Hematopoietic multipotent progenitor cell treated with erythropoietin and hydrocortisone succinate and interleukin-3 and kit ligand, for 6 days (in vitro differentiated cells): ENCODE results near the gene TCF3.
"Not testable (repeated sequence)": the region's sequence is repeated elsewhere in the genome, so short reads cannot be mapped to it uniquely, and the experiment has no call there.

ENCODE experiments used
- DNase-seq: peaks from one replicate; pipeline ENCODE4 v3.0.0-alpha.2; 2015

Gene TCF3

DNA sequence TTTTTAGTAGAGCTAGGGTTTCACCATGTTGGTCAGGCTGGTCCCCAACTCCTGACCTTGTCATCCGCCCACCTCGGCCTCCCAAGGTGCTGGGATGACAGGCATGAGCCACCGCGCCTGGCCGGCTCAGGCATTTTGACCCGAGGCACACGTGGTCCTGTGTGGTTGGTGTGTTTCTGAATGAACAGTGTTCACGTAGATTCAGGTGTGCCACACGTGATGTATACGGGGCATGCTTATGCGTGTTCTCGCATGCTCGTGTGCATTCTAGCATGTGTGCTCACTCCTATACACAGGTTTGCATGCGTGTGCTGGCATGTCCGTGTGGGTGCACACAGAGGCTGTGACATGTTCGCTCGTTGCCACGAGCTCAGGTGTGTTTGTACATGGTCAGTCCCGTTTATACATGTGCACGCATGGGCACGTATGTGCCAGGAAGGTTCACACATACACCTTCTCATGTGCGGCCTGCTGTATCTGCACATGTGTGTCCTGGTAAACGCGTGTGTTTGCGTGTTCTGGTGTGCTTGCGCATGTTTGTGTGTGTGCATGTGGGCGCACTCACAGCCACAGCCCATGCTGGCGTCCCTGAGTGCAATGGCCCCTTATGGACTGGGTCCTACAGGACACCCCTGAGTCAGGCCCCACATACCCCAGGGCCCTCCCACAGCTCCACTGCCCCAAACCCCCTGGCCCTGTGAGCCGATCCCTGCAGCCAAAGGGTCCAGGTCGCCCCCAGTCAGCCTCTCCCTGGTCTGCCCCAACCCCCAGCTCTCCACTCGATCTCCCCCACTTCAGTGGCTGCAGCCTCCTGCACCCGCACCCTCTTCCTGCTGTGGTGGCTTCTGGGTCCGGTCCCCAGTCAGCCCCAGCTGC lies 20.6 kb upstream of the TCF3 start:
- DNase-seq, result no peak

- peak; percentile 74 for DNase-seq
These were observed 19.8 kb upstream of the TCF3 start for GRCh38 chr19:1672038-1672768.

DNA sequence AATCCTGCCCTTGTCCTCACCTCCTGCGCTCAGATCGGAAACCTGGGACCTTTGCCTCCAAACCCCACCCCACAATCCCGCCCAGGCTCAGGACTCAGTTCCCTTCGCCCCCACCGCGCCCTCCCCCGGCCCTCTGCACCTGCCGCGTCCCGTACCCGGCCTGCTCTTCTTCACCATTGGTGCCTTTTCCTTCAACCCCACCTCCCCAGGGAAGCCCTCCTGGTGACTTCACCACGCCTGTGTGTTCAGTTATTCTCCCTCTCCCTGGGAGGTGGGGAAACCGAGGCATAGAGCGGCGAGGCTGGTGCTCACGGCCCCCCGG lies 19.3 kb upstream of the TCF3 start:
- DNase-seq, result no peak

DNA sequence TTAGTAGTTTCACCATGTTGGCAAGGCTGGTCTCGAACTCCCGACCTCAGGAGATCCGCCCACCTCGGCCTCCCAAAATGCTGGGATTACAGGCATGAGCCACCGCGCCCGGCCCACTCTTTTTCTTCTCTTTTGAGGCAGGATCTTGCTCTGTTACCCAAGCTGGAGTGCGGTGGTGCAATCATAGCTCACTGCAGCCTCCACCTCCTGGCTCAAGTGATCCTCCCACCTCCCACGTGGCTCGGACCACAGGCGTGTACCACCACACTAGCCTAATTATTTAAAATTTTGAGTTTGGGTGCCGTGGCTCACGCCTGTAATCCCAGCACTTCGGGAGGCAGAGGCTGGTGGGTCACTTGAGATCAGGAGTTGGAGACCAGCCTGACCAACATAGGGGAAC lies 18.3 kb upstream of the TCF3 start:
- not testable (repeated sequence) for DNase-seq

GRCh38 chr19:1668486-1669270 lies 16.3 kb upstream of the TCF3 start:
- DNase-seq, result peak; percentile 62

GRCh38 chr19:1668048-1668485 lies 15.7 kb upstream of the TCF3 start:
- no peak for DNase-seq

- no peak for DNase-seq
These were observed 13.2 kb upstream of the TCF3 start for GRCh38 chr19:1665565-1666047.

DNA sequence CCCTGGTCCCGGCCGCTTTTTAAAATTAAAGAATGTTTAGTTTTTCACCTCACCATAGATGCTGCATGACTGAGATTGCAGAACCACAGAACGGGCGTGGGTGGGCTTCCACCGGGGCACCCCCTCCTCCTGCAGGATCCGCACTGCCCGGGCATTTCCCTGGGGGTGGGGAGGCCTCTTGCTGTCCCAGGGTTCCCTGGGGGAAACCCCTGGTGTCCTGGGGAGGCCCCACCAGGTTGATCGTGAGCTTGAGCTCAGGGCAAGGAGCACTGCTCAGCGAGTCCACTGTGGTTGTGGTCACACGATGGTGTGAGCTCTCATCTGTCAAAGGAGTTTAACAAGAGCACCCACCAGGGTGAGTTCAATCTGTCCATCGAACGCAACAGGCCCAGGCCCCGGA lies 11.4 kb upstream of the TCF3 start:
- DNase-seq, result no peak

GRCh38 chr19:1663227-1663626 lies 10.8 kb upstream of the TCF3 start:
- DNase-seq, result not testable (repeated sequence)

- no peak for DNase-seq
These were observed 9.6 kb upstream of the TCF3 start for GRCh38 chr19:1661995-1662394.

DNA sequence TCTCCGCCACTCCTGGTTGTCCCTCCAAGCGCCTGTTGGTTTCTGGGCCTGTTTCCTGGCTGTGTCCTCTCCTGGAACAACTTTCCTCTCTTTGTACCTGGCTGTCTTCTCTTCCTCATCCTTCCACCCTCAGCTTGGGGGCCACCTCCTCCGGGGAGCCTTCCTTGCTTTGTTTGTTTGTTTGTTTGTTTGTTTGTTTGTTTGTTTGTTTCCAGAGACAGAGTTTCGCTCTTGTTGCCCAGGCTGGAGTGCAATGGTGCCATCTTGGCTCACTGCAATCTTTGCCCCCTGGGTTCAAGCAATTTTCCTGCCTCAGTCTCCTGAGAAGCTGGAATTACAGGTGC lies 6.6 kb upstream of the TCF3 start:
- no peak for DNase-seq

- no peak for DNase-seq
These were observed 6.0 kb upstream of the TCF3 start for GRCh38 chr19:1658150-1659083.

DNA sequence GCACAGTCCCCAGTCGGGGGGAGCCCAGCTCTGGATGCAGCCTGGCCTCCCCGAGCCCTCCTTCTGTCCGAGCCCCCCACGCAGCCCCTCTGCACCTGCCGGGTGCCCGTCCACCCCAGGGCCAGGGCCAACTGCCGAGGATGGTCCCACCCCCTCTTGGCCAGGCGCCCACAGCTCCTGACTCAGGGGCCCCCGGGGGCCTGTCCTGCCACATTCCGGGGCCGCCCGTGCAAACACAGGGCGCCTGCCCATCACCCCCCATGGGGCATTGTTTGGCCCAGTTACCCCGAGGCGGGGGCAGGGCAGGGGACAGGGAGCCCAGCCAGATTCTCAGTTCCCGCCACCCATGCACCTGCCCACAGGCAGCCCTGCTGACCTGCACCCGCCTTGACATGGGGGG lies 5.3 kb upstream of the TCF3 start:
- no peak for DNase-seq

- DNase-seq, result no peak
These were observed 4.6 kb upstream of the TCF3 start for GRCh38 chr19:1656988-1657536.

DNA sequence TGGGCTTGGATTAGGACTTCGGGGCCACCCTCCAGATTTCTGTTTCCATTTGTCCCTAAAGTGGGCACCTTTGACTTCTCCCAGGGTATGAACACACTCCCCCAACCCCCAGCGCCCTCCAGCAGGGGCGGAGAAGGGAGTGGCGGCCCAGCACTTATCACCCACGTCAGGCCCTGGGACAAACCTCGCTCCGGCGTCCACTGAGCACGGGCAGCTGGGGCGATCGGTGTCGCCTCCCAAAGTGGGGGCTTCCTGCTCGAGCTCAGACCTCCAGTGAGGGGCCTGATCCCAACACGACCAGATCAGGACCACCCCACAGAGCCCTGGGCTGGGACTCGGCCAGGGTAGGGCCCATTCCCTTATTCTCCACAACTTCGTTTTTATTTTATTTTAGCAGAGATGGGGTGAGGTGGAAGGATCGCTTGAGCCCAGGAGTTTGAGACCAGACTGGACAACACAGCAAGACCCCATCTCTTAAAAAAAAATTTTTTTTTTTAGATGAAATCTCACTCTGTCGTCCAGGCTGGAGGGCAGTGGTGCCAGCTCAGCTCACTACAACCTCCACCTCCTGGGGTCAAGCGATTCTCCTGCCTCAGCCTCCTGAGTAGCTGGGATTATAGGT lies 3.7 kb upstream of the TCF3 start:
- peak; percentile 76 for DNase-seq

DNA sequence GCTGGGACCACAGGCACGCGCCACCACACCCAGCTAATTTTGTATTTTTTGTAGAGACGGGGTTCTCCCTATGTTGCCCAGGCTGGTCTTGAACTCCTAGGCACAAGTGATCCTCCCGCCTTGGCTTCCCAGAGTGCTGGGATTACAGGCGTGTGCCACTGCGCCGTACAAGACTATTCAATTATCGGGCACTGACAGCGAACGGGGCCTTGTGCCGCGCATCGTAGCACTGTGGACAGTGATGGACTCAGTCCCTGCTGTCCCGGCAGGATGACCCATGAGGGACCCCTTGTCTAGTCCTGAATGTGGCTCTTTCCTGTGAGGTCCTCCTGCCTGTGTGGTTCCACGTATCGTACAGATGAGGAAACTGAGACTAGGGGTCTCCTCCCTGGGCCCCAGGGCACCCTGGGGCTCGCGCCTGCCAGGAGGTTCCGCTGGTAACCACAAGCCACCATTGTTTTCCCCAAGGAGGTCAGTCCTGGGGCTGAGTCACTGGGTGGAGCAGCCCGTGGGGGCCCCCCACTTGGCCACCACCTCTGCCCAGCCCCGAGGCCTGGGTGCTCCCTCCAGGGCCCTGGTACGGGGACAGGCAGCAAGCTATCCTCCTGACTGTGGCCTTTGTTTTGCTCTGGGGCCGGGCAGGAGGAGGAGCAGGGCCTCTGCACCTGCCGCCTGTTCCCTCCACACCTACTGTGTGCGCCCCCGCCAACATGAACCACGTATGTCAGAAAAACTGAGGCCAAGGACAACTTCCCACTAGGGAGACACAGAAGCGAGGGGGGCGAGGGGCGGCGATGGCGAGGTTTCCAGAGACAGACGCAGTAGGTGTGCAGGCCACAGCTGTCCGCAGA lies 2.9 kb upstream of the TCF3 start:
- peak; percentile 69 for DNase-seq

GRCh38 chr19:1654178-1654792 lies 1.9 kb upstream of the TCF3 start:
- DNase-seq, result no peak

GRCh38 chr19:1653300-1653628 lies 849 bp upstream of the TCF3 start:
- no peak for DNase-seq

GRCh38 chr19:1651568-1652291 lies 685 bp downstream of the TCF3 start:
- DNase-seq, result peak; percentile 60
